ENCODE data around the gene SHANK1. TPM values are rescaled to one million over a fixed set of nuclear protein-coding genes. Genes with fewer than 3 reads are reported as not detected.

The SHANK1 gene
- total RNA-seq, 1 donor from 2014 or later, result 0.36 TPM

GRCh38 chr19:50662651-50663481 lies 56.7 kb downstream of the SHANK1 start:
- no peak for TF ChIP-seq CTCF (IDR thresholded peaks at IDR 0.05; ENCODE audit: unreplicated experiment)
- Mint-ChIP-seq H3K27ac (no peak overlapping the region), H3K4me3 (ENCODE audit: low read depth) (no peak overlapping the region), H3K36me3 (ENCODE audit: insufficient read depth) (no peaks in the 10 kb centered on the region), H3K4me1 (ENCODE audit: low read depth) (peaks cover 4% of the 10 kb centered on the region), H3K9me3 (ENCODE audit: low read depth) (no peaks in the 10 kb centered on the region), H3K27me3 (peaks cover 38% of the 10 kb centered on the region)
- no peak for DNase-seq (ENCODE audit: low spot score, unreplicated experiment)

GRCh38 chr19:50661766-50662650 lies 57.6 kb downstream of the SHANK1 start:
- TF ChIP-seq CTCF (IDR thresholded peaks at IDR 0.05; ENCODE audit: unreplicated experiment), result no peak
- DNase-seq (ENCODE audit: low spot score, unreplicated experiment), result no peak
- Mint-ChIP-seq H3K4me1 (ENCODE audit: low read depth) (peaks cover 10% of the 10 kb centered on the region), H3K4me3 (ENCODE audit: low read depth) (no peak overlapping the region), H3K27me3 (peaks cover 47% of the 10 kb centered on the region), H3K9me3 (ENCODE audit: low read depth) (no peaks in the 10 kb centered on the region), H3K36me3 (ENCODE audit: insufficient read depth) (no peaks in the 10 kb centered on the region), H3K27ac (no peak overlapping the region)

GRCh38 chr19:50661023-50661422 lies 58.6 kb downstream of the SHANK1 start:
- TF ChIP-seq CTCF (IDR thresholded peaks at IDR 0.05; ENCODE audit: unreplicated experiment), result no peak
- Mint-ChIP-seq H3K27ac (no peak overlapping the region), H3K9me3 (ENCODE audit: low read depth) (no peaks in the 10 kb centered on the region), H3K27me3 (peaks cover 54% of the 10 kb centered on the region), H3K4me3 (ENCODE audit: low read depth) (no peak overlapping the region), H3K4me1 (ENCODE audit: low read depth) (peaks cover 10% of the 10 kb centered on the region), H3K36me3 (ENCODE audit: insufficient read depth) (no peaks in the 10 kb centered on the region)
- DNase-seq (ENCODE audit: low spot score, unreplicated experiment), result no peak

- Mint-ChIP-seq H3K27me3 (peaks cover 55% of the 10 kb centered on the region), H3K36me3 (ENCODE audit: insufficient read depth) (no peaks in the 10 kb centered on the region), H3K4me1 (ENCODE audit: low read depth) (peaks cover 10% of the 10 kb centered on the region), H3K4me3 (ENCODE audit: low read depth) (no peak overlapping the region), H3K27ac (no peak overlapping the region), H3K9me3 (ENCODE audit: low read depth) (peaks cover 1% of the 10 kb centered on the region)
- DNase-seq (ENCODE audit: low spot score, unreplicated experiment), result no peak
- no peak for TF ChIP-seq CTCF (IDR thresholded peaks at IDR 0.05; ENCODE audit: unreplicated experiment)
Observed at GRCh38 chr19:50660088-50660366, 59.6 kb downstream of the SHANK1 start.

GRCh38 chr19:50659318-50660087 lies 60.1 kb downstream of the SHANK1 start:
- Mint-ChIP-seq H3K27ac (no peak overlapping the region), H3K27me3 (peaks cover 57% of the 10 kb centered on the region), H3K36me3 (ENCODE audit: insufficient read depth) (no peaks in the 10 kb centered on the region), H3K4me3 (ENCODE audit: low read depth) (peak overlapping the region; percentile 61), H3K9me3 (ENCODE audit: low read depth) (peaks cover 5% of the 10 kb centered on the region), H3K4me1 (ENCODE audit: low read depth) (peaks cover 10% of the 10 kb centered on the region)
- no peak for TF ChIP-seq CTCF (IDR thresholded peaks at IDR 0.05; ENCODE audit: unreplicated experiment)
- DNase-seq (ENCODE audit: low spot score, unreplicated experiment), result no peak
